ENCODE measurements around the gene ACR.

Gene ACR

DNA sequence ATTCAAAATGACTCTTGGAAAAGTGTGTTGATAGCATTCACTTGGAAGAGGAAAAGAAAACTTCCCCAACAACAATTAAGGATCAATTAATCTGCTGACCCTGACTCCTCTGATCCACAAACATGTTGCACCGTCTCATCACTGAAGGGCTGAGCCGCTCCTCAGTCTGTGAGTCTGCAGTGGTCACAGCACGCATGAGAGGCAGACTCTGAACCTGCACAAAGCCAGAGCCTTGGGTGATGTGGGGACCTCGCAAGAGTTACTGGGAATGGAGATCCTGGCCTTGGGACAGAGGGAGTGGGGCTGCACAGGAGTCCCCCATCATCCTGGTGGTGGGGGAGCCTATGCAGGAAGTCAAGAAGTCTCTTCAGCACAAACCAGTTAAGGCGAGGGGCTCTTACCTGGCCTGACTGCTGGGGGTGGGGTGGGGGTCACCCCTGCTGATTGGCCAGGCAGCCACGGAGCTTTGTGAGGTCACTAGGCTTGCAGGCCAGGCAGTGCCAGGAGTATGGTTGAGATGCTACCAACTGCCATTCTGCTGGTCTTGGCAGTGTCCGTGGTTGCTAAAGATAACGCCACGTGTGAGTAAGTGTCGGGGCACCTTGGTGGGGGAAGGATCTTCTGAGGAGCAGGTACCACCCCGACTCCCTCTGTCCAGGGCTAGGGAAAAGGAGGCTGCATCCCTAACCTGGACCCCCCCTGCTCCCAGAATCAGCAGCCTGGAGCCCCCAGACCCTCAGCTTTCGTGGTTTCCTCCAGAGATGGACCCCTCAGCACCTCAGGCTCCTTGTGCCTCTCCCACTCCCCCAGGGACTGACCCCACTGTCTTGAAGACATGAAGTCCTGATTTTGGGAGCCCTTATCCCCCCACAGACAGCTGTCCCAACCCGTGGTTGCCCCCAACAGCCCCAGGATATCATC is at the start of gene ACR:
TSS of gene ACR (plus strand) at position 477 of the 921 bp plus-strand sequence. CDS start at position 509, 32 bp downstream.
- Mint-ChIP-seq H3K36me3 (ENCODE audit: low read depth) (no peaks in the 10 kb centered on the region), H3K4me1 (ENCODE audit: low read depth) (no peaks in the 10 kb centered on the region), H3K27me3 (ENCODE audit: low read depth) (no peaks in the 10 kb centered on the region), H3K27ac (no peak within 1 kb of the TSS), H3K9me3 (no peaks in the 10 kb centered on the region), H3K4me3 (no peak within 1 kb of the TSS)
- DNase-seq (ENCODE audit: low spot score) = no peak

DNA sequence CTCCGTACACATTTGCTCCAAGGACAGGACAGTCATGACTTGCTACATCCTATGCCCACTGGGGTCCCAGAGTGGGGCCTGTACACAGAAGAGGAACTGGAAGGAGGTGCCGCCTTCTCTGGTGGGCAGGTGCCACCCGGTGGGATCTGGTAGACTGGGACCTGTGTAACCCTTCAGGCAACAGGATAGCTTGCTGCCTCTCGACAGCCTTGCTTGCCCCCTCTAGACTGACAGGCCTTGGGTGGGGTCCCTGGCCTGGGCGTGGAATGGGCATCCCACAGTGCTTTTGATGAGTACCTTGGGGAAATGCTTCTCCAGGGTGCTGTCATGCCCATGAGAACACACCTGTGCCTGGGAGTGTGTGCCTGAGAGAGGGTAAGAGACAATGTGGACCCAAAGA is 49.6 kb upstream of the ACR start:
- no peak for DNase-seq (ENCODE audit: low spot score)
- peaks cover 9% of the 10 kb centered on the region for H3K4me1 Mint-ChIP-seq (ENCODE audit: low read depth)
- H3K9me3 Mint-ChIP-seq = no peaks in the 10 kb centered on the region
- no peak overlapping the region for H3K4me3 Mint-ChIP-seq
- H3K27me3 Mint-ChIP-seq (ENCODE audit: low read depth) = peaks cover 14% of the 10 kb centered on the region
- H3K27ac Mint-ChIP-seq = no peak overlapping the region
- no peaks in the 10 kb centered on the region for H3K36me3 Mint-ChIP-seq (ENCODE audit: low read depth)

DNA sequence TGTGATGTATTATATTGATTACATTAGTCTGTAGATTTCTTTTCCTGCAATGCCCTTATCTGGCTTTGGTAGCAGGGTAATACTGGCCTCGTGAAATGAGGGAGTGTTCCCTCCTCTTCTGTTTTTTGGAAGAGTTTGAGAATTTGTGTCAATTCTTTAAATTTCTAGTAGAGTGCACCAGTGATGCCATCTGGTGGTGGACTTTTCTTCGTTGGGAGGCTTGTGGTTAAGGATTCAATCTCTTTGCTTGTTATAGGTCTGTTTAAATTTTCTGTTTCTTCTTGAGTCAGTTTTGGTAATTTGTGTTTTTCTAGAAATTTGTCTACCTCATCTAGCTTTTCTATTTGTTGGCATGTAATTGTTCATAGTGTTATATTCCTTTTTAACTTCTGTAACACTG is 46.5 kb upstream of the ACR start:
- no peak for DNase-seq (ENCODE audit: low spot score)
- Mint-ChIP-seq H3K4me1 (ENCODE audit: low read depth) (peaks cover 11% of the 10 kb centered on the region), H3K27ac (no peak overlapping the region), H3K36me3 (ENCODE audit: low read depth) (no peaks in the 10 kb centered on the region), H3K27me3 (ENCODE audit: low read depth) (peaks cover 14% of the 10 kb centered on the region), H3K9me3 (no peaks in the 10 kb centered on the region), H3K4me3 (no peak overlapping the region)

DNA sequence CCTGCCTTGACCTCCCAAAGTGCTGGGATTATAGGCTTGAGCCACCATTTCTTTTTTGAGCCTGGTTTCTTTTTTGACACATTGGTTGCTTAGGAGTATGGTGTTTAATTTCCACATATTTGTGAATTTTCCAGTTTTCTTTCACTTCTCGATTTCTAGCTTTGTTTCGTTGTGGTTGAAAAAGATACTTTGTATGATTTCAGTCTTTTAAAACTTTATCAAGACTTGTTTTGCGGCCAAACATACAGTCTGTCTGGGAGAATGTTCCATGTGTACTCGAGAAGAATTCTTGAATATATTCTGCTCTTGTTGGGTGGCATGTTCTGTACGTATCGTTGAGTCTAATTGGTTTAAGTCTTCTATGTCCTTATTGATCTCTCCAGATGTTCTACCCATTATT is 44.5 kb upstream of the ACR start:
- Mint-ChIP-seq H3K27me3 (ENCODE audit: low read depth) (peaks cover 14% of the 10 kb centered on the region), H3K4me3 (no peak overlapping the region), H3K4me1 (ENCODE audit: low read depth) (peaks cover 11% of the 10 kb centered on the region), H3K36me3 (ENCODE audit: low read depth) (no peaks in the 10 kb centered on the region), H3K27ac (no peak overlapping the region), H3K9me3 (no peaks in the 10 kb centered on the region)
- DNase-seq (ENCODE audit: low spot score) = no peak

DNA sequence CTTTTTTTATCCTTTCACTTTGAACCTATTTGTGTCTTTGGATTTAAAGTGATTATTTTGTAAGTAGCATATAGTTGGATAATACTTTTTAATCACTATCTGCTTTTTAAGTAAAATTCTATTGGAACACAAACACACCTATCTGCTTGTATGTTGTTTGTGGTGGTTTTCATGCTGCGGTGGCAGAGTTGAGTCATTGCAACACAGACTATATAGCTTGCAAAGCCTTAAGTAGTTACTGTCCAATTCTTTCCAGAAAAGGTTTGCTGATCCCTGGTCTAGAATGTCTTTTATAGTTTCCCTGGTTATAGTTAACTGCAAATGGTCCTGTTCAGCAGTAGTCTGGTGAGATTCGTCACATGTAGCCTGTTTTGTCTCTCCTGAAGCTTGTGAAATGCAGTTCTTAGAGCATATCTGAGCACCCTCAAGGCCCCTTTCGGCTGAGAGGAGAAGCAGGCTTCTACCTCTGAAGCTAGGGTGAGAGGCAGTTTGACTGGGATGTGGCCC is 43.9 kb upstream of the ACR start:
- H3K36me3 Mint-ChIP-seq (ENCODE audit: low read depth) = no peaks in the 10 kb centered on the region
- no peak overlapping the region for H3K27ac Mint-ChIP-seq
- no peak for DNase-seq (ENCODE audit: low spot score)
- peaks cover 11% of the 10 kb centered on the region for H3K4me1 Mint-ChIP-seq (ENCODE audit: low read depth)
- H3K9me3 Mint-ChIP-seq = no peaks in the 10 kb centered on the region
- H3K27me3 Mint-ChIP-seq (ENCODE audit: low read depth) = peaks cover 12% of the 10 kb centered on the region
- H3K4me3 Mint-ChIP-seq = no peak overlapping the region

DNA sequence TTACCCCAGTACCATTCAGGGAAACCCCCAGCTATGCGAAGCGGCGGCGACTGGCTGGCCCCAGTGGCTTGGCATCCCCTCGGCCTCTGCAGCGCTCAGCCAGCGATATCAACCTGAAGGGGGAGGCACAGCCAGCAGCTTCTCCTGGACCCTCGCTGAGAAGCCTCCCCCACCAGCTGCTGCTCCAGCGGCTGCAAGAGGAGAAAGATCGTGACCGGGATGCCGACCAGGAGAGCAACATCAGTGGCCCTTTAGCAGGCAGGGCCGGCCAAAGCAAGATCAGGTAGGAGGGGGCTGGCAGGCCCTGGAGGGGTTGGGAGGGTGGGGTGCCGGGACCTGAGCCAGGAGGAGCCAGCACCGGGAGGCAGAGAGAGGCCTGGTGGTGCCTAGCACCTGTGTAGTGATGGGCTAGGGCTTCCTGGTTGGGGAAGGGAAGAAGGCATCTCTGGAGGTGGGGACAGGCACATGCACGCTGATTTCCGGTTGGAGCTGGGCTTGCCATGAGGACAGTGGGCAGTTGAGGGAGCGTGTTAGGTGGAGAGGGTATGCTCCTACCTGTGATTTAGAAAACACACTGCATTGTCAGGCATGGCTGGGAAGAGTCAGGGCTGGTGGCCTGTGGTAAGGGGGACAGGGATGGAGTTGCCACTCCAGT is 43.1 kb upstream of the ACR start:
- no peak for DNase-seq (ENCODE audit: low spot score)
- Mint-ChIP-seq H3K4me1 (ENCODE audit: low read depth) (peaks cover 11% of the 10 kb centered on the region), H3K9me3 (no peaks in the 10 kb centered on the region), H3K27ac (no peak overlapping the region), H3K4me3 (no peak overlapping the region), H3K27me3 (ENCODE audit: low read depth) (peaks cover 9% of the 10 kb centered on the region), H3K36me3 (ENCODE audit: low read depth) (no peaks in the 10 kb centered on the region)

DNA sequence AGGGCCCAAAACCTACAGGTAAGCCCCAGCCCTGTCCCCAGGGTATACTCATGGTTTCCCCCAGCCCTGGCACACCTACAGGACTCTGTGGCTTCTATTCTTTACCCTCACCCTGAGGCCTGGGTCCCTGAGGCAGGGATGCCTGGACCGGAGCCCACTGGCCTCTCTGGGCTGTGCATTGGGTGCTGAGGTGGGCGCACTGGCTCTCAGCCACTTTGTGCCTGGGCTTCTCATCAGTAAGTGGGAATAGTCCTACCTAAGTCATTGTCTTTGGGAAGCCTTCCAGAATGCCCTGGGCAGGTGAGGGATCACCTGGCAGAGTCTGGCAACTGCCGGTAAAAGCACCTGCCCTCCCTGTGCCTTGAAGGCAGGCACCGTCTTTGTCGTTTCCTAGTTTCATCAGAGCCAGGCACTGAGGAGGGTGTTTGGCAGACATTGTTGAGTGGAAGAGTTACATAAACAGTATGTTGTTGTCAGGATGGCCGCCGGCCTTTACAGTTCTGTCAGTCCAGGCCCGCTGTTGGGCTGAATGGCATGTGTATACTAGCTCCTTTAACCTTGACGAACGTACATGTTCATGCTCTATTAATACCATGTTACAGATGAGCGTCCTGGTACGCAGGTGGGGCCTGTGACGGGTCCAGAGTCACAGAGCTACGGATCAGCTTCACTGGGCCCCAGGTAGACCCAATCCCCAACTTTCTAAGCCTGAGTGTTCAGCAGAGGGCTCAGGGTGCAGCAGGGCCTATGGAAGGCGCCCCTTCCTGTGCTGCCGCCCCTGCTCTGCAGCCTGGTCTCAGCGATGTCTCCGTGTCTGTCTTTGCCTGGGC is 42.4 kb upstream of the ACR start:
- no peaks in the 10 kb centered on the region for H3K9me3 Mint-ChIP-seq
- H3K36me3 Mint-ChIP-seq (ENCODE audit: low read depth) = no peaks in the 10 kb centered on the region
- no peak overlapping the region for H3K4me3 Mint-ChIP-seq
- DNase-seq (ENCODE audit: low spot score) = no peak
- no peak overlapping the region for H3K27ac Mint-ChIP-seq
- H3K27me3 Mint-ChIP-seq (ENCODE audit: low read depth) = peaks cover 9% of the 10 kb centered on the region
- H3K4me1 Mint-ChIP-seq (ENCODE audit: low read depth) = peaks cover 11% of the 10 kb centered on the region

DNA sequence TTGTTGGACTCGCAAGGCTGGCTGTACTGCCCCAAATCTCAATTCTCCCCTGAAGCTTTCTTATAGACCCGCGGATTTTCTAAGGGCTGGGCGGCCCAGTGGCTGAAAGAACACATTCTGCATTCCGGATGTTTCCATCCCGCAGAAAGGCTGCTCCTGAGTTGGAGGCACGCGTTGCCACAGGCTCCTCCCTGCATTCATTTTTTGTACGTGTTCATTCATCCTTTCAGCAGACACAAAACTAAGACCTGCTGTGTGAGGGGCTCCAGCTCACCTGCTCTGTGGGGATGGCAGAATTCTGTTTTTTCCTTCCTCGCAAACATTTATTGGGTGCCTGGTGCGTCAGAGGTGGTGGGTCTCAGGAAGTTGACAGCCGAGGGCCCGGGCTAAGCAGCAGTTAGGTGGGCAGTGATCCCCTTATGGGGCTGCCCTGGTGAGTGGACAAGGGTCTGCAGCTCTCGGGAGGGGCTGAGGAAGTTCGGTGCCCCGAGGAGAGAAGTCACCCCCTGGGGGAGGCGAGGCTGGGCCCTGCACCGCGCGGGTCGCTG is 41.7 kb upstream of the ACR start:
- Mint-ChIP-seq H3K27ac (no peak overlapping the region), H3K4me1 (ENCODE audit: low read depth) (peaks cover 11% of the 10 kb centered on the region), H3K36me3 (ENCODE audit: low read depth) (no peaks in the 10 kb centered on the region), H3K4me3 (no peak overlapping the region), H3K27me3 (ENCODE audit: low read depth) (peaks cover 4% of the 10 kb centered on the region), H3K9me3 (no peaks in the 10 kb centered on the region)
- no peak for DNase-seq (ENCODE audit: low spot score)

DNA sequence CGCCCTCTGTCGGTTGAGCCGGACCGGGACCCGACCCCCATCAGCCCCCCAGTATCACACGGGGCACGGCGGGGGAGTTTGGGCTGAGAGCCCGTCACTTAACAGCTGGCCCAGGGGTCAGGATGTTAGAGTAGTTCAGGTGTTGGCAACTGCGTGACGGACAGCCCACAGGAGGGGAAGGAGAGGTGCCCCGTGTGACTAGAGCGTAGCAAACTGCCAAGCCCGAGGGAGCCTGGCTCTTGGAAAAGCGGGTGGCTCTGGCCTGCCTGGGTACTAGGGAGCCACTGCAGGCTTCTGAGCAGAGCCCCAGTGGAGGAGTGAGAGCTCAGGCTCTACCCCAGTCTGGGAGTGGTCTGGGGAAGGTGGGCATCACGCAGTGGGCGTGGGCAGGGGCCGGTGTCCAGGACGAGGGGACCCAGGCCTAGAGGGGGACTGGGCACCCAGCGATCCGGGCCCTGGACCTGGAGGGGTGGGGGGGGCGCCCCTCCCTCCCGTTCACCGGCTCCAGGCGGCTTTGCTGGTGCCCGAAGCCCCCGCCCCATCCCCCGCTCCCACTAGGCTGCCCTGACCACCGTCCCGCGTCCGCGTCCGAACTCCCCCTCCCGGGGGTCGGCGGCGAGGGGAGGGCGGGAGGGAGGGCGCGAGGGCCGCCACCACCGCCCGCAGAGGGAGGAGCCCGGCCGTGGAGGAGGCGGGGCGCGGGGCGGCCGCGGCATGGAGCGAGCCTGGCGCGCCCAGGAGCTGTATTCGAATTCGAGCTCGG is 41.0 kb upstream of the ACR start:
- H3K4me3 Mint-ChIP-seq = no peak overlapping the region
- H3K4me1 Mint-ChIP-seq (ENCODE audit: low read depth) = peaks cover 7% of the 10 kb centered on the region
- H3K9me3 Mint-ChIP-seq = no peaks in the 10 kb centered on the region
- H3K27ac Mint-ChIP-seq = no peak overlapping the region
- H3K36me3 Mint-ChIP-seq (ENCODE audit: low read depth) = no peaks in the 10 kb centered on the region
- H3K27me3 Mint-ChIP-seq (ENCODE audit: low read depth) = no peaks in the 10 kb centered on the region
- no peak for DNase-seq (ENCODE audit: low spot score)

DNA sequence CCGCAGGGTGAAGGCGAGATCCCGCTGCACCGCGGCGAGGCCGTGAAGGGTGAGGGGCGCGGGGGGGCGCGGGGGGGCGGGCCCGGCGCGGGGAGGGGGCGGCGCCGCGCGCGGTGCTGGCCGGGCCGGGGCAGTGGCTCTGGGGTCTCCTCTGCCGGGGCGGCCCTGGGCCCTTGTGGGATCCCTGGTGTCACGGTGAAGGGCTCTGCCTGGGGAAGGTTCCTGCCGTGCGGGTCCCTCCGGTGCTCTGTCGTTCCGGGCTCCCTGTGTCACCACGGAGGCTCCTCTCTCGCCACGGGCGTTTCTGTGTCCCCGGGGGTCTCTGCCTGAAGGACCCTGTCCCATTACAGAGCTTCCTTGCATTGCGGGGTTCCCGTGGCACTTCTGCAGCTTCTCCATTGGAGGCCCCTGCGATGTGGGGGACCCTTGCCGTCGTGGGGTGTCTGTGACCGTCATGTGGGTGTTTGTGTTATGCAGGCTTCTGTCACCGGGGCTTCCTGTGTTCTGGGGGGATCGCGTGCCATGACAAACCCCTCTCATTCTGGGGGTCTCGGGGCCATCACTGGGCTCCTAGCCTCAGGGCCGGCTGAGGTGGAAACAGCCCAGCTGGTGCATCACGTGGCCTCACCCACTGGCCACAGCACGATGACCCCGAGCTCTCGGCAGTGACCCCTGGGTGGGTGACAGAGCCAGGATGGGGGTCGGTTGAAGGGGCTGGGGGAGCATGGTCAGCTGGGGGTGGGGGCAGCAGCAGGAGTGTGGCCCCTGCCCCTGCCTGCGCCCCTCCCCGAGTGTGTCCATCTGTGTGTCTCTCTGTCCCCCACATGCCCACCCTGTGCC is 40.1 kb upstream of the ACR start:
- Mint-ChIP-seq H3K9me3 (no peaks in the 10 kb centered on the region), H3K27ac (no peak overlapping the region), H3K4me1 (ENCODE audit: low read depth) (peaks cover 15% of the 10 kb centered on the region), H3K4me3 (no peak overlapping the region), H3K27me3 (ENCODE audit: low read depth) (no peaks in the 10 kb centered on the region), H3K36me3 (ENCODE audit: low read depth) (no peaks in the 10 kb centered on the region)
- no peak for DNase-seq (ENCODE audit: low spot score)

DNA sequence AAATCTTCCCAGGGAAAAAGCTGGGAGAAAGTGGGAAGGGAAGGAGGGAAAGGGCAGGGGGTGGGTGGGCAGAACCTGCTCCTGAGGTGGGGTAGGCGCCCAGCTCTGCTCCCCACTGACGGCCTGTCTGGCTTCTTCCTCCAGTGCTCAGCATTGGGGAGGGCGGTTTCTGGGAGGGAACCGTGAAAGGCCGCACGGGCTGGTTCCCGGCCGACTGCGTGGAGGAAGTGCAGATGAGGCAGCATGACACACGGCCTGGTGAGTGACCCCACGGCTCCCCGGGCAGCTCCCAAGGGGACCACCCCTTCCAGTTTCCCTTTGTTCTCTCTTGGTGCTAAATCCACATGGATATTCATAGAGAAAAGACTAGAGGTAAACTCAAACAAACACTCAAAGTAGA is 39.5 kb upstream of the ACR start:
- DNase-seq (ENCODE audit: low spot score) = no peak
- Mint-ChIP-seq H3K36me3 (ENCODE audit: low read depth) (no peaks in the 10 kb centered on the region), H3K9me3 (no peaks in the 10 kb centered on the region), H3K4me1 (ENCODE audit: low read depth) (peaks cover 14% of the 10 kb centered on the region), H3K4me3 (no peak overlapping the region), H3K27me3 (ENCODE audit: low read depth) (no peaks in the 10 kb centered on the region), H3K27ac (no peak overlapping the region)

DNA sequence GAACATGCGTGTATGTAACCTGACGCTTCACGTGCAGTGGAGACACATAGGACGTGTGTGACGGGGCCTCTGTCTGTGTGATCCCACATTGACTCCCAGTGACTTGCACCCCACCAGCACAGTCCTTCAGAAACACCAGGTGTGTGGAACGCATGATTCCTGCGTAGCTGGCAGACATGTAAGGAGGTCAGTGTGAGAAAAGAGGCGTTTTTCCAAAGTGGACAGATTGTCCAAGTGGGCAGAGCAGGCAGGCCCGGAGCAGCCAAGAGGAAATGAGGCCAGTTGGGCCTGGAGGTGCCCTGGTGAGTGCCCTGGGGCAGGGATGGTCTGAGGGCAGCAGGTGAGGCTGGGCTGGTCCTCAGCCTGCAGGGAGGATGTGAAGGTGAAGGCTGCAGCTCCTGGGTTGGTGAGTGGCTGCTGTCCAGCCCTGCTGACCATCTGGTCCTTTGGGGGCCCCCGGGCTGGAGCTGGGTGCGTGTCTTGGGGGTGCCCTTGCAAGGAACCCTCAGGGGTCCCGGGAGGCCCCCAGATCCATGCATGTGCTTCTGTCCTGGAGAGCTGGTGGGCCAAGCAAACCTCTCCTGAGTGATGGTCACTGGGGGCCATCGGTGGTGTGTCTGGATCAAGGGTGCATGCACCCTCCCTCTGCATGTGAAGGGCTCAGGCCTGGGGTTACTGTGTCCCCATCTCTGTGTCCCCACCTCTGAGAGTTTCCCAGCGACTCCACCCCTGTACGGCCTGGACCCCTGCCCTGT is 38.8 kb upstream of the ACR start:
- Mint-ChIP-seq H3K27ac (no peak overlapping the region), H3K27me3 (ENCODE audit: low read depth) (no peaks in the 10 kb centered on the region), H3K4me3 (no peak overlapping the region), H3K9me3 (no peaks in the 10 kb centered on the region), H3K36me3 (ENCODE audit: low read depth) (no peaks in the 10 kb centered on the region), H3K4me1 (ENCODE audit: low read depth) (peaks cover 12% of the 10 kb centered on the region)
- DNase-seq (ENCODE audit: low spot score) = no peak
